ENCODE measurements around the gene ENOX1. TPM values are rescaled to one million over a fixed set of nuclear protein-coding genes. Genes with fewer than 3 reads are reported as not detected.

The ENOX1 gene
- polyA plus RNA-seq, 1 donor = 3.0 TPM

- DNase-seq = no peak
- WGBS (ENCODE audit: insufficient coverage, low lambda C conversion rate) = no CpG with 5 or more reads among the region's 3 CpGs
- Histone ChIP-seq H3K36me3 (ENCODE audit: control insufficient read depth, insufficient read depth, low read length) (no peaks in the 10 kb centered on the region), H3K27ac (ENCODE audit: low read length) (no peak overlapping the region), H3K9me3 (ENCODE audit: control insufficient read depth, low read depth, low read length) (no peaks in the 10 kb centered on the region), H3K4me1 (ENCODE audit: control insufficient read depth, insufficient read depth, low read length) (no peaks in the 10 kb centered on the region), H3K4me3 (ENCODE audit: low read length) (no peak overlapping the region), H3K27me3 (ENCODE audit: control insufficient read depth, insufficient read depth, low read length) (no peaks in the 10 kb centered on the region)
Measured at GRCh38 chr13:43657485-43657884, 129.3 kb downstream of the ENOX1 start.

DNA sequence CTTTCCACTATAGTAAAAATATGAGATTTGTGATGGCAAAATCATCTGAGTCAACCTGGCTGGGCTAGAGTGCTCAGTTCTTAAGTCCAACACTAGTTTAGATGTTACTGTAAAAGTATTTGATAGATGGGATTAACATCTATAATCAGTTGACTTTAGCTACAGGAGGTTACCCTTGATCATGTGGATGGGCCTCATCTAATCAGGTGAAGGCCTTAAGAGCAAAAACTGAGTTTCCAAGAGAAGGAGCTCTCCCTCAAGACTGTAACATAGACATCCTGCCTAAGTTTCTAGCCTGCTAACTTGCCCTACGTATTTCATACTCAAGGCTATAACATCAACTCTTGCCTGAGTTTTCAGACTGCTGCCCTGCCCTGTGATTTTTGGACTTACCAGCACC lies 132.8 kb downstream of the ENOX1 start:
- WGBS (ENCODE audit: insufficient coverage, low lambda C conversion rate) = 100% methylated on average over 1 of the region's 1 CpG
- H3K27ac ChIP-seq (ENCODE audit: low read length) = no peak overlapping the region
- H3K4me3 ChIP-seq (ENCODE audit: low read length) = no peak overlapping the region
- no peaks in the 10 kb centered on the region for H3K36me3 ChIP-seq (ENCODE audit: control insufficient read depth, insufficient read depth, low read length)
- no peaks in the 10 kb centered on the region for H3K9me3 ChIP-seq (ENCODE audit: control insufficient read depth, low read depth, low read length)
- DNase-seq = no peak
- no peaks in the 10 kb centered on the region for H3K27me3 ChIP-seq (ENCODE audit: control insufficient read depth, insufficient read depth, low read length)
- H3K4me1 ChIP-seq (ENCODE audit: control insufficient read depth, insufficient read depth, low read length) = no peaks in the 10 kb centered on the region

- Histone ChIP-seq H3K27me3 (ENCODE audit: control insufficient read depth, insufficient read depth, low read length) (no peaks in the 10 kb centered on the region), H3K4me3 (ENCODE audit: low read length) (no peak overlapping the region), H3K27ac (ENCODE audit: low read length) (no peak overlapping the region), H3K4me1 (ENCODE audit: control insufficient read depth, insufficient read depth, low read length) (no peaks in the 10 kb centered on the region), H3K36me3 (ENCODE audit: control insufficient read depth, insufficient read depth, low read length) (no peaks in the 10 kb centered on the region), H3K9me3 (ENCODE audit: control insufficient read depth, low read depth, low read length) (no peaks in the 10 kb centered on the region)
- WGBS (ENCODE audit: insufficient coverage, low lambda C conversion rate) = 100% methylated on average over 1 of the region's 1 CpG
- no peak for DNase-seq
Measured at GRCh38 chr13:43653395-43653794, 133.4 kb downstream of the ENOX1 start.

DNA sequence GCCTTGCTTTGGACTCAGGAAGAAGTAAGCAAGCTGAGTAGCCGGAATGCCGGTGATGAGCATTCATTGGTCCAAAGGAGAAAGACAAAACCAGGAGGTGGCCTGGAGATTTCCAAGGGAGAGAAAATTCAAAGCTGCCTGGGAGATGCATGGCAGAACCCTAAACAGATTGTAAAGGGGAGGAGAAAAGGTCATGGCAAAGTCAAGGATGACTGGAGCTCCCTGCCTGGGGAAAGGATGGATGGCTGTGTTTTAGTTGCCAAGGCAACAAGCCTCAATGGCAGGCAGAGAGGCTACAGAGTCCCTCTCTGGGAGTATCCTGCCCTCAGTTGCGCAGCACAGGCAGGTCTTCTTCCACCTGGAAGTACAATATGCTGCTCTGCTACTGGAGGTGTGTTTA lies 134.0 kb downstream of the ENOX1 start:
- no peaks in the 10 kb centered on the region for H3K4me1 ChIP-seq (ENCODE audit: control insufficient read depth, insufficient read depth, low read length)

DNA sequence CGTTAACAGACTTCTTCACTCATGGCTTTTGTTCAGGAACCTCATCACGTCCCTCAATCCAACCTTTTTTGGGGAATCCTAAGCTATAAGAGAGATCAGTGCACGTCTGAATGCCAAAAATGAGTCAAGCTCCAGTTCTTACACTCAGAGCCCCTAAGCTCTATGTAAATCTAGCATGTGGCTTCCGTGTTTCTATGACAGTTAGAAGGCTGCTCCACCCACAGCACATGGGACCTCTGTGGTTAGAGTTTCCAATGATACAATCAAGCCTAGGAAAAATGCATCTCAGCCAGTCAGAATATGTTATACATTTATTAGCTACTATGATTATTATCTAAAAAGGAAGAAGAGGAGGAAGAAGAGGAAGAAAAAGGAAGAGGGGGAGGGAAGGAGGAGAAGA lies 135.9 kb downstream of the ENOX1 start:
- Histone ChIP-seq H3K27me3 (ENCODE audit: control insufficient read depth, insufficient read depth, low read length) (no peaks in the 10 kb centered on the region), H3K4me1 (ENCODE audit: control insufficient read depth, insufficient read depth, low read length) (no peaks in the 10 kb centered on the region), H3K36me3 (ENCODE audit: control insufficient read depth, insufficient read depth, low read length) (no peaks in the 10 kb centered on the region), H3K9me3 (ENCODE audit: control insufficient read depth, low read depth, low read length) (no peaks in the 10 kb centered on the region), H3K4me3 (ENCODE audit: low read length) (no peak overlapping the region), H3K27ac (ENCODE audit: low read length) (no peak overlapping the region)
- no CpG with 5 or more reads among the region's 4 CpGs for WGBS (ENCODE audit: insufficient coverage, low lambda C conversion rate)
- no peak for DNase-seq

More for the DNA sequence above, 134.0 kb downstream of the ENOX1 start:
- H3K27me3 ChIP-seq (ENCODE audit: control insufficient read depth, insufficient read depth, low read length) = no peaks in the 10 kb centered on the region
- no peaks in the 10 kb centered on the region for H3K9me3 ChIP-seq (ENCODE audit: control insufficient read depth, low read depth, low read length)
- H3K4me3 ChIP-seq (ENCODE audit: low read length) = no peak overlapping the region
- H3K36me3 ChIP-seq (ENCODE audit: control insufficient read depth, insufficient read depth, low read length) = no peaks in the 10 kb centered on the region
- whole genome bisulfite sequencing (ENCODE audit: insufficient coverage, low lambda C conversion rate) = 80% methylated on average over 3 of the region's 3 CpGs
- no peak for DNase-seq
- no peak overlapping the region for H3K27ac ChIP-seq (ENCODE audit: low read length)

- H3K4me3 ChIP-seq (ENCODE audit: low read length) = no peak overlapping the region
- H3K9me3 ChIP-seq (ENCODE audit: control insufficient read depth, low read depth, low read length) = no peaks in the 10 kb centered on the region
- H3K27me3 ChIP-seq (ENCODE audit: control insufficient read depth, insufficient read depth, low read length) = no peaks in the 10 kb centered on the region
- H3K36me3 ChIP-seq (ENCODE audit: control insufficient read depth, insufficient read depth, low read length) = no peaks in the 10 kb centered on the region
- no peaks in the 10 kb centered on the region for H3K4me1 ChIP-seq (ENCODE audit: control insufficient read depth, insufficient read depth, low read length)
- no peak overlapping the region for H3K27ac ChIP-seq (ENCODE audit: low read length)
- no peak for DNase-seq
- WGBS (ENCODE audit: insufficient coverage, low lambda C conversion rate) = no CpG with 5 or more reads among the region's 5 CpGs
Measured at GRCh38 chr13:43648733-43649132, 138.0 kb downstream of the ENOX1 start.

GRCh38 chr13:43647471-43647870 lies 139.3 kb downstream of the ENOX1 start:
- Histone ChIP-seq H3K4me1 (ENCODE audit: control insufficient read depth, insufficient read depth, low read length) (no peaks in the 10 kb centered on the region), H3K27ac (ENCODE audit: low read length) (no peak overlapping the region), H3K4me3 (ENCODE audit: low read length) (no peak overlapping the region), H3K9me3 (ENCODE audit: control insufficient read depth, low read depth, low read length) (no peaks in the 10 kb centered on the region), H3K36me3 (ENCODE audit: control insufficient read depth, insufficient read depth, low read length) (no peaks in the 10 kb centered on the region), H3K27me3 (ENCODE audit: control insufficient read depth, insufficient read depth, low read length) (no peaks in the 10 kb centered on the region)
- no CpG with 5 or more reads among the region's 2 CpGs for WGBS (ENCODE audit: insufficient coverage, low lambda C conversion rate)
- DNase-seq = no peak

DNA sequence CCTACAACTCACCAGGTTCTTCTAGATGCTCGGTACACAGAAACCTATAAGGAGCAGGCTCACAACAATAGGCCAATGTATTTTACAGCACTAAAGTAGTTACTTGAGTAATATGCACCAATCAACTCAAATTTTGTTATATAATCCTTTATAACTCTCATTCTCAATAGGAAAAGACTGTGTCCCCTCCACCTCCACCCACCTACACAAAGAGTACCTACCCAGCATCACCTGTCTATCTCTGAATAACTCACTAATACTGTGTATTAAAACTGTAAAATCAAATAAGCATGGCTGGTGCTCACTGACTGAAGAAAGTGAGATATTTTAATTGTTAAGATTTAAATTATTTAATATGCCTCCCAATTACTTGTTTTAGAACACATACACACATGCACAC lies 146.3 kb downstream of the ENOX1 start:
- no peak for DNase-seq
- no CpG with 5 or more reads among the region's 1 CpG for WGBS (ENCODE audit: insufficient coverage, low lambda C conversion rate)
- H3K27me3 ChIP-seq (ENCODE audit: control insufficient read depth, insufficient read depth, low read length) = no peaks in the 10 kb centered on the region

DNA sequence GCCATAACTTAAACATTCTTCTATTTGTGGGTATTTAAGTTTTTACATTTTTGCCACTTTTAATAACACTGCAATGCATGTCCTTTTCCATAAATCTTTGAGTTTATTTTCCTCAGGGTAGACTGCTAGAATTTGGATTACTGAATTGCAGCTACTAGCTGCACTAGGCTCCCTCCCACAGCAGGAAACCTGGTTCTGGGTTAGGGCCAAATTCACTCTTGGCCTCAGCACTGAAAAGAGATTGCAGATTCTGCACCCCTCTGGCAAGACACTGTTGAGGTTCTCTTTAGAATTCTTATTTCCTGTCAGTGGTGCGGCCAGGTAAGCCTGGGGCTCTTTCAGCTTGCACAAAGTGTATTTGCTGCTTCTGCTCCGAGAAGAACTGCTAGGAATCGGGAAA lies 155.7 kb downstream of the ENOX1 start:
- Histone ChIP-seq H3K4me1 (ENCODE audit: control insufficient read depth, insufficient read depth, low read length) (no peaks in the 10 kb centered on the region), H3K36me3 (ENCODE audit: control insufficient read depth, insufficient read depth, low read length) (no peaks in the 10 kb centered on the region), H3K9me3 (ENCODE audit: control insufficient read depth, low read depth, low read length) (no peaks in the 10 kb centered on the region), H3K27ac (ENCODE audit: low read length) (no peak overlapping the region), H3K4me3 (ENCODE audit: low read length) (no peak overlapping the region), H3K27me3 (ENCODE audit: control insufficient read depth, insufficient read depth, low read length) (no peaks in the 10 kb centered on the region)
- no peak for DNase-seq
- no CpG with 5 or more reads among the region's 3 CpGs for WGBS (ENCODE audit: insufficient coverage, low lambda C conversion rate)

More for the DNA sequence above, 146.3 kb downstream of the ENOX1 start:
- Histone ChIP-seq H3K4me3 (ENCODE audit: low read length) (no peak overlapping the region), H3K27ac (ENCODE audit: low read length) (no peak overlapping the region), H3K4me1 (ENCODE audit: control insufficient read depth, insufficient read depth, low read length) (no peaks in the 10 kb centered on the region), H3K9me3 (ENCODE audit: control insufficient read depth, low read depth, low read length) (no peaks in the 10 kb centered on the region), H3K36me3 (ENCODE audit: control insufficient read depth, insufficient read depth, low read length) (no peaks in the 10 kb centered on the region)

DNA sequence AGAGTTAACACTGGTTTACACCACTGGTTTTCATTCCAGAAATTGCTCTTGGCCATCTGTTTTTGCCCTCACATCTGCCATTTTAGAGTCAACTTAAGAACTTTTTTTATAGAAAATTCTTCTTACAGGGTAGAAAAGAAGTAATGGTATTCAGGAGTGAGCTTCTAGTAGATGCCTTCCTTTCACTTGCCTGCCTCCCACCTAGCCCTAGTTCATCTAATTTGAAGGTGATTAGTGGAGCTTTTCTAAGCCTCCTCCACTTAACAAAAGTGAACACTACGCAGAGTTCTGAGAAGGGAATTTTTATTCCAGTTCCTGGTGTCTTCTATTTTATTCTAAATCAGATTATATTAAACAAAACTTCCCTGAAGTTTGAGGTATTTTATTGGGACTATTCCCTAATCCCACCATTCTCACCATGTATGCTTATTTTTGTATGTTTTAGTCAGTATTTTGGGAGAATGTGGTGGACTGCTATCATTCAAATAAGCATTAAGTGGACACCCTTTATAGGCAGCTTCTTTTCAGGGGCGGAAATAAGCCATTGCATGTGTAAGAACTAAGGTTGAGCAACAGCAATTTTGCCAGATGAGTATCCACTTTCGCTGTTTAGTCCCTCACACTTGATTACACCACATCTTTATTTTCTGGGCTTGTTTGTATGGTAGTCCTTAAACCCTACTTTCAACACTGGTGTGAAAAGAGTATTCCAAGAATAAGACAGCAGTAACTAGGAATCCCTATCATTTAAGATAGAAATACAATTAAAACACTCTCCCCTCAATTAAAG lies 156.9 kb downstream of the ENOX1 start:
- 100% methylated on average over 1 of the region's 3 CpGs for WGBS (ENCODE audit: insufficient coverage, low lambda C conversion rate)
- no peaks in the 10 kb centered on the region for H3K9me3 ChIP-seq (ENCODE audit: control insufficient read depth, low read depth, low read length)
- H3K4me1 ChIP-seq (ENCODE audit: control insufficient read depth, insufficient read depth, low read length) = no peaks in the 10 kb centered on the region
- no peak overlapping the region for H3K4me3 ChIP-seq (ENCODE audit: low read length)
- no peak overlapping the region for H3K27ac ChIP-seq (ENCODE audit: low read length)
- no peak for DNase-seq
- H3K27me3 ChIP-seq (ENCODE audit: control insufficient read depth, insufficient read depth, low read length) = no peaks in the 10 kb centered on the region
- no peaks in the 10 kb centered on the region for H3K36me3 ChIP-seq (ENCODE audit: control insufficient read depth, insufficient read depth, low read length)

DNA sequence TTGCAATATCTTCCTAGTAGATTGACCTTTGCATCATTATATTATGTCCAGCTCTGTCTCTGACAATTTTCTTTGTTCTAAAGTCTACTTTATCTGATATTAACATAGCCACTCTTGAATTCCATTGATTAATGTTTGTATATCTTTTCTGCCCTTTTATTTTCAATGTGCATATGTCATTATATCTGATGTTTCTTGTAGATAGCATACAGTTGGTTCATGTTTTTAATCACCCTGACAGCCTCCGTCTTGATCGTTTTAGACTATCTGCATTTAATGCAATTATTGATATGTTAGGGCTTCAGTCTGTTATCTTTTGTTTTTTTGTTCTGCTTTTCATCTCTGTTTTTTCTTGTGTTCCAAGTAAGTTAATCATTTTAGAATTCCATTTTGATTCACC lies 159.8 kb downstream of the ENOX1 start:
- no CpG with 5 or more reads among the region's 2 CpGs for WGBS (ENCODE audit: insufficient coverage, low lambda C conversion rate)

More for the DNA sequence above, 159.8 kb downstream of the ENOX1 start:
- no peaks in the 10 kb centered on the region for H3K9me3 ChIP-seq (ENCODE audit: control insufficient read depth, low read depth, low read length)
- H3K27me3 ChIP-seq (ENCODE audit: control insufficient read depth, insufficient read depth, low read length) = no peaks in the 10 kb centered on the region
- H3K27ac ChIP-seq (ENCODE audit: low read length) = no peak overlapping the region
- no peak for DNase-seq
- no peak overlapping the region for H3K4me3 ChIP-seq (ENCODE audit: low read length)
- no peaks in the 10 kb centered on the region for H3K36me3 ChIP-seq (ENCODE audit: control insufficient read depth, insufficient read depth, low read length)
- H3K4me1 ChIP-seq (ENCODE audit: control insufficient read depth, insufficient read depth, low read length) = no peaks in the 10 kb centered on the region

All from large intestine (tissue), 3 donors.